Colonic mucosa (tissue), 4 donors: ENCODE results near the gene IGSF9. TPM values are rescaled to one million over a fixed set of nuclear protein-coding genes. Genes with fewer than 3 reads are reported as not detected.

Experiments
- DNase-seq: peaks from one replicate; pipeline ENCODE4 v3.0.0-alpha.2; 2020
- H3K27ac ChIP-seq: fragments of 200-600 bp; one replicate; pipeline ENCODE4 v1.8.0; 2021
- H3K27me3 ChIP-seq: fragments of 200-600 bp; one replicate; pipeline ENCODE4 v1.8.0; 2021
- H3K36me3 ChIP-seq: fragments of 200-600 bp; one replicate; pipeline ENCODE4 v1.8.0; 2021
- H3K4me1 ChIP-seq: fragments of 200-600 bp; one replicate; pipeline ENCODE4 v1.8.0; 2021; ENCODE audit warnings: mild to moderate bottlenecking
- H3K4me3 ChIP-seq: fragments of 200-600 bp; one replicate; pipeline ENCODE4 v1.8.0; 2021
- H3K9ac ChIP-seq, 2 donors: one replicate each; pipeline ENCODE4 v1.7.0; 2013; ENCODE audit warnings: control low read depth in 2 of 2, low read depth in 2 of 2, low read length in 2 of 2
- H3K9me3 ChIP-seq: fragments of 200-600 bp; one replicate; pipeline ENCODE4 v1.8.0; 2021
- CTCF ChIP-seq: fragments of 200-600 bp; IDR thresholded peaks from one replicate; pipeline ENCODE4 v1.8.0; 2022; ENCODE audit warnings: antibody characterized with exemption, mild to moderate bottlenecking
- intact Hi-C: fragments of 100-400 bp; cut with DNase I; formaldehyde crosslinking; loops from one replicate; pipeline ENCODE4 v1.14.1; 2022
- total RNA-seq, 2 donors: library from RNA; stranded (reverse); fragmentation: NEBNext Ultra II Directional in 1 of 2; extraction: Animal tissue kit (Norgen Biotek cat#: 25700) in 1 of 2; gene quantifications; one replicate each; pipeline ENCODE4 v1.2.1, GENCODE V29; 2021
- donor health status: healthy.
- donor health status: DM: no; HTN: no; CAD: no.
- donor health status: DM: no; HTN: no; CAD: no.

The IGSF9 gene
- total RNA-seq, 2 donors from 2014 or later, result 14.1 to 41.8 TPM

- TF ChIP-seq CTCF, result no peak
- Histone ChIP-seq H3K4me3 (no peak overlapping the region), H3K27ac (no peak overlapping the region), H3K4me1 (no peaks in the 10 kb centered on the region), H3K27me3 (no peaks in the 10 kb centered on the region), H3K9me3 (no peaks in the 10 kb centered on the region), H3K36me3 (no peaks in the 10 kb centered on the region), H3K9ac (no peak overlapping the region)
- DNase-seq, result no peak
- intact Hi-C loops, result no loop called here
Observed at GRCh38 chr1:159980076-159980475, 34.7 kb upstream of the IGSF9 start.

- no peak overlapping the region for H3K27ac ChIP-seq
- intact Hi-C loops, result no loop called here
Observed at GRCh38 chr1:159979257-159979656, 33.8 kb upstream of the IGSF9 start.

GRCh38 chr1:159978107-159978398 is 32.6 kb upstream of the IGSF9 start:
- Histone ChIP-seq H3K9ac (no peak overlapping the region), H3K36me3 (no peaks in the 10 kb centered on the region), H3K4me1 (no peaks in the 10 kb centered on the region), H3K4me3 (no peak overlapping the region), H3K27me3 (no peaks in the 10 kb centered on the region), H3K27ac (no peak overlapping the region), H3K9me3 (no peaks in the 10 kb centered on the region)
- intact Hi-C loops, result no loop called here
- no peak for DNase-seq
- TF ChIP-seq CTCF, result no peak

More at GRCh38 chr1:159979257-159979656, 33.8 kb upstream of the IGSF9 start:
- H3K9me3 ChIP-seq, result no peaks in the 10 kb centered on the region
- no peaks in the 10 kb centered on the region for H3K36me3 ChIP-seq
- no peak overlapping the region for H3K4me3 ChIP-seq
- no peak for DNase-seq
- no peak for TF ChIP-seq CTCF
- H3K27me3 ChIP-seq, result no peaks in the 10 kb centered on the region
- no peak overlapping the region for H3K9ac ChIP-seq
- H3K4me1 ChIP-seq, result no peaks in the 10 kb centered on the region

GRCh38 chr1:159977364-159978106 is 32.1 kb upstream of the IGSF9 start:
- TF ChIP-seq CTCF, result no peak
- DNase-seq, result no peak
- H3K4me3 ChIP-seq, result no peak overlapping the region

GRCh38 chr1:159974350-159974965 is 29.0 kb upstream of the IGSF9 start:
- intact Hi-C loops, result no loop called here
- DNase-seq, result no peak
- H3K9ac ChIP-seq, result no peak overlapping the region
- H3K36me3 ChIP-seq, result no peaks in the 10 kb centered on the region
- peaks cover 2% of the 10 kb centered on the region for H3K4me1 ChIP-seq
- TF ChIP-seq CTCF, result no peak
- no peak overlapping the region for H3K4me3 ChIP-seq
- H3K27me3 ChIP-seq, result no peaks in the 10 kb centered on the region
- H3K9me3 ChIP-seq, result no peaks in the 10 kb centered on the region
- no peak overlapping the region for H3K27ac ChIP-seq

More at GRCh38 chr1:159977364-159978106, 32.1 kb upstream of the IGSF9 start:
- no peaks in the 10 kb centered on the region for H3K9me3 ChIP-seq
- intact Hi-C loops, result no loop called here
- no peak overlapping the region for H3K9ac ChIP-seq
- no peaks in the 10 kb centered on the region for H3K4me1 ChIP-seq
- no peak overlapping the region for H3K27ac ChIP-seq
- no peaks in the 10 kb centered on the region for H3K27me3 ChIP-seq
- no peaks in the 10 kb centered on the region for H3K36me3 ChIP-seq
